Suppressor macrophage (primary cell): ENCODE results near the gene STPG4.

Experiments used
- DNase-seq, 4 experiments: peaks; one replicate each; pipeline ENCODE4 v3.0.0-alpha.2; 2020 to 2022

The STPG4 gene

GRCh38 chr2:47070920-47071824 is 83.9 kb downstream of the STPG4 start:
- peak; percentile 96 to 97 (median 96) for DNase-seq

GRCh38 chr2:47070155-47070919 is 84.8 kb downstream of the STPG4 start:
- no peak for DNase-seq

- DNase-seq = no peak
Measured at GRCh38 chr2:47069628-47070154, 85.4 kb downstream of the STPG4 start.

- no peak for DNase-seq
Measured at GRCh38 chr2:47068981-47069627, 86.0 kb downstream of the STPG4 start.

- no peak for DNase-seq
Measured at GRCh38 chr2:47067788-47068407, 87.2 kb downstream of the STPG4 start.

- peak; percentile 28 to 60 (median 48) for DNase-seq
Measured at GRCh38 chr2:47065771-47066380, 89.2 kb downstream of the STPG4 start.

- no peak for DNase-seq
Measured at GRCh38 chr2:47065343-47065742, 89.8 kb downstream of the STPG4 start.

- no peak for DNase-seq
Measured at GRCh38 chr2:47064106-47064505, 91.0 kb downstream of the STPG4 start.

GRCh38 chr2:47063538-47063930 is 91.6 kb downstream of the STPG4 start:
- peak; percentile 32 to 72 (median 57) for DNase-seq

- DNase-seq = peak in 3 of 4 experiments; percentile 60 to 65 (median 64)
Measured at GRCh38 chr2:47062681-47063537, 92.2 kb downstream of the STPG4 start.

- DNase-seq = no peak
Measured at GRCh38 chr2:47061944-47062678, 93.0 kb downstream of the STPG4 start.

GRCh38 chr2:47060652-47061170 is 94.4 kb downstream of the STPG4 start:
- DNase-seq = no peak

GRCh38 chr2:47058003-47058931 is 96.8 kb downstream of the STPG4 start:
- peak; percentile 88 to 94 (median 92) for DNase-seq

- DNase-seq = no peak
Measured at GRCh38 chr2:47057687-47058002, 97.5 kb downstream of the STPG4 start.

GRCh38 chr2:47056868-47057686 is 98.0 kb downstream of the STPG4 start:
- peak; percentile 87 to 98 (median 96) for DNase-seq

- no peak for DNase-seq
Measured at GRCh38 chr2:47056374-47056773, 98.7 kb downstream of the STPG4 start.

GRCh38 chr2:47054868-47055267 is 100.2 kb downstream of the STPG4 start:
- DNase-seq = no peak

GRCh38 chr2:47054036-47054555 is 101.0 kb downstream of the STPG4 start:
- no peak for DNase-seq
